GM19455 (cell line): ENCODE measurements around the gene NATD1.

ENCODE experiments used
- ATAC-seq: cut with Tn5 transposase; IDR thresholded peaks from one replicate; pipeline ENCODE4 v1.9.1; 2021; ENCODE audit not compliant: unreplicated experiment

The NATD1 gene

GRCh38 chr17:21275579-21276263 lies 22.5 kb upstream of the NATD1 start:
- ATAC-seq = peak; percentile 94

- ATAC-seq = no peak
These were observed 21.9 kb upstream of the NATD1 start for GRCh38 chr17:21275047-21275578.

- no peak for ATAC-seq
These were observed 19.9 kb upstream of the NATD1 start for GRCh38 chr17:21272881-21273792.

GRCh38 chr17:21272250-21272649 lies 19.0 kb upstream of the NATD1 start:
- no peak for ATAC-seq

- no peak for ATAC-seq
These were observed 18.4 kb upstream of the NATD1 start for GRCh38 chr17:21271454-21272183.

- no peak for ATAC-seq
These were observed 16.2 kb upstream of the NATD1 start for GRCh38 chr17:21269394-21269793.

- no peak for ATAC-seq
These were observed 15.5 kb upstream of the NATD1 start for GRCh38 chr17:21268596-21269188.

GRCh38 chr17:21263376-21263775 lies 10.2 kb upstream of the NATD1 start:
- ATAC-seq = no peak

- no peak for ATAC-seq
These were observed 9.2 kb upstream of the NATD1 start for GRCh38 chr17:21262259-21262993.

GRCh38 chr17:21258593-21258992 lies 5.4 kb upstream of the NATD1 start:
- ATAC-seq = no peak

- ATAC-seq = peak; percentile 9
These were observed 634 bp upstream of the NATD1 start for GRCh38 chr17:21253646-21254441.

GRCh38 chr17:21252289-21252795 lies 868 bp downstream of the NATD1 start:
- no peak for ATAC-seq

GRCh38 chr17:21251337-21252010 lies 1.7 kb downstream of the NATD1 start:
- ATAC-seq = no peak

GRCh38 chr17:21250854-21251253 lies 2.4 kb downstream of the NATD1 start:
- ATAC-seq = no peak

- no peak for ATAC-seq
These were observed 3.1 kb downstream of the NATD1 start for GRCh38 chr17:21249920-21250703.

- no peak for ATAC-seq
These were observed 4.0 kb downstream of the NATD1 start for GRCh38 chr17:21249086-21249795.

- no peak for ATAC-seq
These were observed 4.7 kb downstream of the NATD1 start for GRCh38 chr17:21248500-21248899.
